GM15510 (cell line): ENCODE data around the gene ALDH5A1.

Experiments used
- POLR2A ChIP-seq: IDR thresholded peaks from 3 replicates; pipeline ENCODE4 v1.6.1; 2011; ENCODE audit warnings: borderline replicate concordance; ENCODE audit not compliant: insufficient read length; ENCODE audit errors: extremely low read depth

The ALDH5A1 gene

DNA sequence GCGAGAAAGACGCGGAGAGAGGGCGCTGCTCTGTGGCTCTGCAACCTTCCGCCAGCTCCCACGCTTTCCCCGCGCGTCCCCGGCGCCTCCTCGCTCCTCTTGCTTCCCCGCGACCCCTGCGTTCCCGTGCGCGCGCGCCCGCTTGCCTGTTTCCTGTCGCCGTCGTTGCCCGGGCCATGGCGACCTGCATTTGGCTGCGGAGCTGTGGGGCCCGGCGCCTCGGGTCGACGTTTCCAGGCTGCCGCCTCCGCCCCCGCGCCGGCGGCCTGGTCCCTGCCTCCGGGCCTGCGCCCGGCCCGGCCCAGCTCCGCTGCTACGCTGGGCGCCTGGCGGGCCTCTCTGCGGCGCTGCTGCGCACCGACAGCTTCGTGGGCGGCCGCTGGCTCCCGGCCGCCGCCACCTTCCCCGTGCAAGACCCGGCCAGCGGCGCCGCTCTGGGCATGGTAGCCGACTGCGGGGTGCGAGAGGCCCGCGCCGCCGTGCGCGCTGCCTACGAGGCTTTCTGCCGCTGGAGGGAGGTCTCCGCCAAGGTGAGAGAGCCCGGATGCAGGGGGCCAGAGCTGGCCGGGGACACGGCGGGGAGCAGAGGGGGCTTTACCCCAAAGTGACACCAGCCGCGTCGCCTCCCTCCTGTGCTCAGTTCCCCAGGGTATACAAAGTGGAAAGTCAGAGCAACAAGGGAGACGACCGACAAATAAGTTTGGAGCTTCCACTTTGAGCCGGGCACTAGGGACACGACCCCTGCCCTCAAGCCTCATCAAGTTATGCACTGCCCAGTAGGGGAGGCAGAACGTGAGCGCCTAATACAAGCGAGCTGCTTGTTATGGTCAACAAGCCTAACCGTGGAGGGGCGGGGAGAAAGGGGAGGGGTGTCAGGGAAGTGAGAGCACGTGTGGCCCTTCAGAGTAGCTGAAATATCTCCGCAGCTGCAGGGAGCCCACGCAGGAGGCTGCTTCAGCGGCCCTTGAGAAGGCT is at the start of gene ALDH5A1:
Gene ALDH5A1, plus strand, starts transcription at position 149 of the 975 bp plus-strand sequence. Its CDS starts 28 bp downstream, at position 177.
- TF ChIP-seq POLR2A: peak; percentile 54

DNA sequence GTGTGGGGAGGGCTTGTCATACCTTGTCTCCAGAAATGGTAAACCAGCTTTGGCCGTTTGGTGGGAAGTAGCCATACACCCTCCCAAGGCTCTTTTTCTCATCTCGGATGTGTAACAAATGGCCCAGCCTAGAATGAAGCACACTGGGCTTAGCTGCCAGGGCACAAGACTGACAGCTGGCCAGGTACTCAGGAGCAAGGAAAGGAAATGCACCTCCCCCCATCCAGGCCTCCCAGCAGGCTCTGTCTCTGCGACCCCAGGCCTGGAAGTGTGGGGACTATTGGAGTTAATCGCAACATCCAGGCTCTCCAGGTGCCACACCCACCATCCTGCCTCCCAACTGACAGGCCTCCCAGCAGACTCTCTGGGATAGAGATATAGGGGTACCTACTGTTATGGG is 49.1 kb upstream of the ALDH5A1 start:
- TF ChIP-seq POLR2A: no peak

DNA sequence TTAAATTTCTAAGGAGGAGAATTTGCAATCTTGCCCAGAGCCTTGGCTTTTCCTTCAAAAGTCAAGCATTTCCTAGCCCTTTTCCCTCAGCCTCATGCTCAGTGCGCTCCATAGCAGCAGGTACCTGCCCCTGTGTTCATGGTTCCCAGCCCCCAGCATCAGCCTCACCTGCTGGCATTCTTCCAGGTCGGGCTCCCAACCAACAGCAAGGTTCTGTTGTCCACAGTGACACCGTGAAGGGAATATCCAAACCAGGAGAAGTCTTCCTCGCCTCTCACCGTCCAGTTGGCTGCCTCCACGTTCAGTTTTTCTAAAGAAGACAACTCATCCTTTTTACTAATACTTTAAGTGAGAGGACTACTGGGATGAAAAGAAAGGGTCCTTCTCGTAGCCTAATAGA is 48.1 kb upstream of the ALDH5A1 start:
- no peak for TF ChIP-seq POLR2A

DNA sequence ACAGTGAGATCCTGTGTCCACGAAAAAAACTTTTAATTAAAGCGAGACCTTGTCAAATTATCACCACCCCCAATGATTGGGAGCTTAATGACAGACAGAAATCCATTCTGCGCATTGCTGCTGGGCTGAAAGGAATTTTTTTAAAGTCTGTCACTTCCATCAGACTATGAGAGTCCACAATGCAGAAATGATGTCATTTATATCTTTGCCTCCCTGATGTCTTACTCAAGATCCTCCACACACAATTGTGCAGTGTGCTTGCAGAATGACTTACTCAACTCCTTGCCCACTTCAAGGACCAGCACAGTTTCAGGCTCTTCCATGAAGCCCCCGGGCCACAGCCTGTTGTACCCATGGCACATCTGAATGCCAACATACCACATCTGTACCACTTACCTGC is 46.4 kb upstream of the ALDH5A1 start:
- no peak for TF ChIP-seq POLR2A

DNA sequence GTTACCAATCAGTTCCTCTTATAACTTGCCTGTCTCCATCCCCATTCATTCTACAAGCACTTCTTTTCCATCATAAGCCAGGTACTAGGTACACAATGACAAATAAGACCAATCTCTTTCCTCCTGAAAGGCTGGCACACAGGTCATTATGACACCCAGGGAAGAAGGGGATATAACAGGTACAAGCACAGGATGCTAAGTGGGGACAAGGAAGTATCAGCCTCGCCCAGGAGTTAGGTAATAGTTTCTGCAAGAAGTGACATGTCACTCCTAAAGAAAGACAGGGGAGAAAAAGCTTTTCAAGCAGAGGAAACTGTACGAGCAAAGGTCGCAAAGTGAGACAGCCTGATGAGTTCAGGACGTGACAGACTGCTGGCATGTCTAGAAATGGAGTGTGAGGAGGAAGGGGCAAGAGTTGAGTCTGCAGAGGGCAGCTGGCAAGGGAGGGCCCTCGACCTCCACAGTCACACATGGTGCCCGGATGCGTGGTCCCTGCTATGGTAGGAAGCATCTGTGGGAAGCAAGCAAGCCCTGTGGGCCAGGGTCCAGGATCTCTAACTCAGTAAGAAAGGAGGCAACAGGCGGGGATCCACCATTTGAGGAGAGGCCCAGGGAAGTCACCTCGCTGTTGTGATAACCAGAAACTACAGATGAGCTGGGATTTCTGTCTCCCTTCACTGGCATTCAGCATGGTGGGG is 45.8 kb upstream of the ALDH5A1 start:
- TF ChIP-seq POLR2A: no peak

DNA sequence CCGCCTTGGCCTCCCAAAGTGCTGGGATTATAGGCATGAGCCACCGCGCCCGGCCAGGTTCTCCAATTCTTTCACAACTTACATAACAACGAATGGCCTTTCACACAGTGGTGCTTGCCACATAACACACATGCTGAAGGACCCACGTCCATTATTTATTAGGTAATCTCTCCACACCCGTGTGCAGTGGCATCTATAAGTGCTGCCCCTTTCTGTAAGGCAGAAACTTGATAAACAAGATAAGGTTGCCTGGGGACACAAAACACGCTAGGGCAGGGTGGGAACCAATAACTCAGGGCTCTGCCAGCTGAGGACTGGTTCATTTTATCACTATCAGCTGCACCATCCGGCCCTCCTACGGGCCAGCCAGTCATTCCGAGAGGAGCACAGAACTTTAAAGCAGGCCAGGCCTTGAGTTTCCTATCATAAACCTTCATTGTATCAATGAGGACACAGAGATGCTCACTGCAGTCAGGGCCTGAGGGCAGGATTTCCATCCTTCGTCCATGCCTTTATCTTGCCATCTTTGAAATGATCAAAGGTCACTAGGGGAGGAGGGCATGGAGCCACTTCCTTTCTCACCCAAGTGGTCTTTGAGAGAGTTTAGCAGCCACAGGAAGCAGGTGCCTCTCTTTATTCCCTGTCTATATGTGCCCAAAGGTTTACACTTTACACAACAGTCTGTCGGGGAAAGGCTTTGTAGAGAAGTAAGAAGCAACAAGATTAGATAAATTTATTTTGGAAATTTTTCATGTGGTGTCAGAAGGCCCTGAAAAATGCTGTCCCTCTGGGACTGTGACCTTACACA is 43.0 kb upstream of the ALDH5A1 start:
- no peak for TF ChIP-seq POLR2A

DNA sequence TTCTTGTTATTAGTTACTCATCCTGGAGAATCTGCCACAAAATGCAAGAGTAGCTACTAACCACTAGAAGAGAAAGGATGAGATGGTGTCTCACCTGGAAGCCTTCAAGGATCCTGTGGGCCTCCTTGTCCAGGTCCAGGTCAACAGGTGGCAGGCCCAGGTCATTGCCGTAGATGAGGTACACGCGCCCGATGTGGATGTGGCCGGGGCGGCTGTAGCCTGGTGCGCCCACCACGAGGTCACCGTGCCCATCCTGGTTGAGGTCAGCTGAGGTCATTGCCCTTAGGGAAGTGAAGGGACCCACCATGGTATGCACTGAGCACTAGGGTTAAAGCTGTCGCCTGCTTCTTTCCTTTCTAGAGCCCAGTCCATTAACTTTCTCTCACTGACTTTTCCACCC is 40.8 kb upstream of the ALDH5A1 start:
- TF ChIP-seq POLR2A: no peak

DNA sequence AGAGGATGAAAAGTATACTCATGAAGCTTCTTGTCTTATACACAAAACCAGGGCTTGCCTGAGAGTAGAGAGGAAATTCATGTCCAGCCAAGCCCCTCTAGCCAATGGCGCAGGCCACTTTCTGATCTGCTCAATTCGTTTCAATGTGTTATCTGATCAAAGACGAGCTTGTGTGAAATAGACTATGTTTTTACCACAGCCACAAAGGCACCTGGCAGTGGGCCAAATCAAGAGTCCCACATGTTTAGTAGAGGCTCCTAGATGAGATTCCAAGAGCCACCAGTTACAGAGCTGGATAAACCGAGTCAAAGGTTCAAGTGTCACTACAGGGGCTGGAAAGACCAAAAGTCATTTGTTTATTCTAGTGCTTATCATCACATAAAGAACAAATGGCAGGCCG is 40.3 kb upstream of the ALDH5A1 start:
- TF ChIP-seq POLR2A: no peak

DNA sequence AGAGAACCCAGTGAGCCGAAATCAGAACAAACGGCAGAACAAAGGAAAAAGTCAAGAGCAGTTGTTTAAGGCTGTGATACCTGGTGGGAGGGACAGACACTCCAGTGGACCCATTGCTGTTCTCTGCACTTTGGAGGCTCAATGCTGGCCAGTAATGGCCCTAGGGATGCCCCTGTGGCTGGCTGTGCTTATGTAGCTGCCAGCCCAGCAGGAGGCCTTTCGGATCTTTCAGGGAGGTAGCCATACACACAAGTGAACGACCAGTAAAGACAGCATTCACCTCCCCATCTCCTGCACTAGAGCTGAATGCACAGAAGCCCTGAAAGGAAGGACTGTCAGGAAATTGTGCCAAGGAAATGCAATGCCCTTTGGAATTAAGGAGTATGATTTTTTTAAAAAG is 39.7 kb upstream of the ALDH5A1 start:
- TF ChIP-seq POLR2A: no peak

DNA sequence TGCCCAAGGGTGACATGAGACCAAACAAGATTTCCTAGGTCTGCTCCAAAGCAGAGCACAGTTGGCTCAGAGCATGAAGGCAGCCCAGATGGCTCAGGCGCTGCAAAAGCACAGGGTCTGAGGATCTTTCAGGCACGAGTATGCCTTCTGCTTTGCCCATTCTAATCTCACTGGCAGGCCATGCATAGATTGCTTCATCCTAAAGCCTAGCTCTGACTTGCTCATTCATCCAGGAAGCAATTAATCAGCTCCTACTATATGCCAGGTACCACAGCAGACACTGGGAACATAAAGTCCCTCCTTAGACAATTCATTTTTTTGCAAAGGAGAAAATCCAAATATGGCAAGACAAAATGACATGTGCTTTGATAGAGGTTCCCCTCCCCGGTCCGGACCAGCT is 36.6 kb upstream of the ALDH5A1 start:
- no peak for TF ChIP-seq POLR2A

DNA sequence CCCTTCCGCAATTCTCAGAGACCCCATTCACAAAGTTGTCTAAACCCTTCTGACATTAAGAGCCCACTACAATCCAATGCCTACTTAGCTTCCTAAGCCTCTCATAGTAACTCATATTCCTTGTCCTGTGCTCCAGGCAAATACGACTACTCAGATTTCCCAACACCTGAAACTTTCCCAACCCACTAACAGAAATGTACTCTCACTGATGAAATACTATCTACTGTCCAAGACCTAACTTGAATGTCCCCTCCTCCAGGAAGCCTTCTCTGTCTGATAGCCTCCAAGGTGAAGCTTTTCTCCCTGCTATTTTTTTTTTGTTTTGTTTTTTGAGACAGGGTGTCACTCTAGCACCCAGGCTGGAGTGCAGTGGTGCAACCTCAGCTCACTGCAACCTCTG is 35.8 kb upstream of the ALDH5A1 start:
- no peak for TF ChIP-seq POLR2A

DNA sequence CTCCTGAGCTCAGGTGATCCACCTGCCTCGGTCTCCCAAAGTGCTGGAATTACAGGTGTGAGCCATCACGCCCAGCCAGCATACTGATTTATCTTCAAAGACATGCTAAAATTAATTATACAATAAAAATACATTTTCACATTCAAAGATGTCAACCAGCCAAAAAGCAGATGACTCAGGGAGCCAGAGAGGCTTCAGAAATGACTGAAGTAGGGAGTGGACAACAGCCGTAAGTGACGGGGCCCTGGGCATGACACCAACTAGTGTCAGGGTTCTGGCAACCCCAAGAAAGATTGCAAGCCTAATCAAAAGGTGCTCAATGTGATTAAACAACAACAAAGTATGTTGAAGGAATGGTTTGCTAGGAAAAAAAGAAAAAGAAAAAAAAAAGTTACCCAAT is 33.8 kb upstream of the ALDH5A1 start:
- no peak for TF ChIP-seq POLR2A

DNA sequence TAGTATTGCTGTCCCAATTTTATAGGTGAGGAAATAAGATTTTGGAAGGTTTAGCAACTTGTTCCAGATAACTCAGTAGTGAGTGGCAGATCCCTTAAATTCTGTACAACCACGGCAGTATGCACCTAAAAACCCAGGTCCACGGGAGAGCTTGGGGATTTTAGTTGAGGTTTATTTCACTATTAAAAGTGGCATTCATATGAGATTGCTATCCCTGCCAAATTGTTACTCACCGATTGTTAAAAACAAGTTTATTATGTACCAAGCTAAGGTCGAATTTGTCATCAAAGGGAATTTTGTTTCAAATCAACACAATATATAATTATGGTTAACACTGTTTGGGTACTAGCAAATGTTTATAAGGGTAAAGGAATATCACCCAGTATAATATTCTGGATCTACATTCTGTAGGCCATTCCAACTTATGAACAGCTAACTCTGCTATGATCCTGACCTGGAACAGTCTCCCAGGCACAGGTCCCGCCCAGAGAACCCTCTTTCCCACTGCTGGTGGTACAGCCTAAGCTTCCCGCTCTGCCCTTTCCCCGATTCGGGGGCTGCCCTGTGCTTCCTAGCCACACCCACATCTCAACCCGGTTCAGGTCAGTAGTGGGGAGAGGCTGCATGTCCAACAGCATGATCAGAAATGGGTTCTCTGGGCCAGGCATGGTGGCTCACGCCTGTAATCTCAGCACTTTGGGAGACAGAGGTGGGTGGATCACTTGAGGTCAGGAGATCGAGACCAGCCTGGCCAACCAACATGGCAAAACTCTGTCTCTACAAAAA is 30.3 kb upstream of the ALDH5A1 start:
- TF ChIP-seq POLR2A: no peak

DNA sequence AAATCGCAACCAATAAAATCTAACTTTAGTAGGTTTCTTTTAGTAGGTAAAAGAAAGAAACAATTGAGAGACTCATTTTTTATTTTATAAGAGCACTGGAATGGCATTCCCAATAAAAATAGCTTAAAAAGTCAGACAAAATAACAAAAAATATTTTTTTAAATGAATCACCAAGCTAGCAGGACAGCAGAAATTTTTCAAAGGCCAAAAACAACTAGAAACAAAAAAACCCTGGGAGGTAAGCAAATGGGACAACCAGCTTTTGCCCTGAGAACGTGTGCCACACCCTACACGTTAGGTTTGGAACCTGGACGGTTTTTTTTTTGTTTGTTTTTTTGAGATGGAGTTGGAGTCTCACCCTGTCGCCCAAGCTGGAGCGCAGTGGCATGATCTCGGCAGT is 25.0 kb upstream of the ALDH5A1 start:
- no peak for TF ChIP-seq POLR2A

DNA sequence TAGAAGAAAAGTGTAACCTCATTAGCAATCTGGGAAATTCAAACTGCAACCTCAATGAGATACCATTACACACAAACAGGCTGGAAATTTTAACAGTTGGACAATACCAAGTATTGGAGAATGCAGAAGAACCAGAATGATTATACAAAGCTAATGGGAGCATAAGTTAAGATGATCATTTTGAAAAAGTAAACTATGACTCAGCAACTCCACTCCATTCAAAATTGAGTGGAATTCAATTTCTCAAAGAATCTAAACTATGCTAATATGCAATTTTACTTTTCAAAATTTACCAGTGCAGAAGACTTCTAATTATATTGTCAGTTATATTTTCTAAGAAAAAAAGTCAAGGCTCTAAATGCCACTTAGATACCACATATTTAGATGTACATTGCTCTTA is 22.6 kb upstream of the ALDH5A1 start:
- no peak for TF ChIP-seq POLR2A

DNA sequence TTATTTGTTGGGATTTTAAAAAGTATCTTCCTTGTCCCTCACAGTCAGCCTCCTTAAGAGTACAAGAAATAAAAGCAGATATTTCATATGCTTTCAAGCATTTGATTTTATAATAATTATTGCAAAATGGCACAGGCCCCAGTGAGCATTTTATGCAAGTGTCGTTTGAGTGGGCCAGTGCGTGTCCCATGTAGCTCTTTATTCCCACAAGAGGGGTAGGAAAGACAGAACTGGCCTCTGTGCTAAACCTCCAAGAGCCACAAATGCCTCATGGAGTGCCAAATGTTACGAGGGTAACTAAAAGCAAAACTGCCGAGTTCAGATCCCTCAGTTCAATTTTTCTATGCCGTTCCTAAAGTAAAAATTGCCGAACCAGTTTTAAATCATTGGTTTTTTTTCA is 18.1 kb upstream of the ALDH5A1 start:
- no peak for TF ChIP-seq POLR2A
